HCT116 (cell line): ENCODE data around the gene ZNF501. TPM values are rescaled to one million over a fixed set of nuclear protein-coding genes. Genes with fewer than 3 reads are reported as not detected.

Source experiments
- ATAC-seq: fragments of 200-7000 bp; cut with Tn5 transposase; 2 replicates; pipeline ENCODE4 v1.9.1; 2020; ENCODE audit warnings: mild to moderate bottlenecking, moderate library complexity
- BruUV-seq: library from RNA; stranded (reverse); fragments of 400-500 nt; replicated peaks from 2 replicates; lab custom pipeline; 2021; lab: Mats Ljungman, UMichigan
- CTCF ChIA-PET: fragments of 300-600 bp; sonication (Branson Sonifier 250); formaldehyde crosslinking; loops from one replicate; lab custom pipeline; 2021; ENCODE audit warnings: antibody characterized with exemption; lab: Charles Lee
- POLR2A ChIA-PET: fragments of 300-600, 350-600 bp; sonication (Branson Sonifier 250); formaldehyde crosslinking; loops from one replicate; lab custom pipeline; 2021; ENCODE audit warnings: antibody characterized with exemption; lab: Charles Lee
- RAD21 ChIA-PET, 2 experiments: fragments of 300-600 bp; sonication (Branson Sonifier 250); formaldehyde crosslinking; loops; one replicate each; lab custom pipeline; 2023; ENCODE audit warnings: low total read pairs in 2 of 2; ENCODE audit not compliant: uncharacterized antibody in 2 of 2, unreplicated experiment in 2 of 2, low non-redundant PET in 1 of 2; lab: Charles Lee
- DNase-seq: peaks from one replicate; pipeline ENCODE4 v3.0.0-alpha.2; 2010; ENCODE audit warnings: low read depth, low spot score
- H2AFZ ChIP-seq: fragments of 200-600 bp; shearing (Covaris generic), sonication (generic); 2 replicates; pipeline ENCODE4 v1.6.1; 2017; ENCODE audit warnings: low read depth, mixed run types, mixed read lengths, antibody characterized with exemption, low read length; ENCODE audit not compliant: poor library complexity, severe bottlenecking
- H3K27ac ChIP-seq: 2 replicates; pipeline ENCODE4 v1.5.1; 2012; ENCODE audit warnings: low read depth, low read length
- H3K27me3 ChIP-seq: fragments of 200-600 bp; sonication (generic); 2 replicates; pipeline ENCODE4 v1.6.1; 2016; ENCODE audit warnings: mixed run types, low read length, mixed read lengths; ENCODE audit not compliant: insufficient read depth
- H3K36me3 ChIP-seq, 2 experiments: fragments of 200-500 bp in 1 of 2; fragments of 200-600 bp in 1 of 2; sonication (Bioruptor generic) in 1 of 2; sonication (generic) in 1 of 2; 2 replicates each; pipeline versions ENCODE4 v1.5.1 to v1.6.1; 2014 to 2016; ENCODE audit warnings: low read length in 2 of 2, inconsistent platforms in 1 of 2, mixed read lengths in 1 of 2, mixed run types in 1 of 2; ENCODE audit not compliant: insufficient read depth in 2 of 2, control insufficient read depth in 1 of 2
- H3K4me1 ChIP-seq, 2 experiments: fragments of 200-600 bp in 1 of 2; sonication (generic) in 1 of 2; 2 replicates each; pipeline versions ENCODE4 v1.5.1 to v1.6.1; 2012 to 2017; ENCODE audit warnings: low read length in 2 of 2, inconsistent platforms in 1 of 2, mild to moderate bottlenecking in 1 of 2, mixed read lengths in 1 of 2, mixed run types in 1 of 2, moderate library complexity in 1 of 2; ENCODE audit not compliant: insufficient read depth in 2 of 2, control insufficient read depth in 1 of 2
- H3K4me2 ChIP-seq: fragments of 200-600 bp; sonication (generic); 2 replicates; pipeline ENCODE4 v1.6.1; 2017; ENCODE audit warnings: mixed run types, low read length, mixed read lengths
- H3K4me3 ChIP-seq, 2 experiments: fragments of 200-600 bp in 1 of 2; sonication (generic) in 1 of 2; replicated peaks in 1 of 2; 2 replicates each; pipeline ENCODE4 v1.5.1; 2011 to 2016; ENCODE audit warnings: low read length in 2 of 2, control low read depth in 1 of 2, low read depth in 1 of 2, mild to moderate bottlenecking in 1 of 2, mixed read lengths in 1 of 2, mixed run types in 1 of 2
- H3K79me2 ChIP-seq: fragments of 200-600 bp; sonication (generic); 2 replicates; pipeline ENCODE4 v1.6.1; 2017; ENCODE audit warnings: mild to moderate bottlenecking, mixed run types, low read length, moderate library complexity, mixed read lengths; ENCODE audit not compliant: insufficient read depth
- H3K9ac ChIP-seq: fragments of 200-600 bp; sonication (generic); 2 replicates; pipeline ENCODE4 v1.6.1; 2016; ENCODE audit warnings: low read length, mixed read lengths
- H3K9me2 ChIP-seq: fragments of 200-600 bp; sonication (generic), shearing (Covaris generic); 2 replicates; pipeline ENCODE4 v1.6.1; 2017; ENCODE audit warnings: mixed run types, mild to moderate bottlenecking, moderate library complexity; ENCODE audit not compliant: insufficient read depth
- H3K9me3 ChIP-seq, 2 experiments: fragments of 200-500 bp in 1 of 2; fragments of 200-600 bp in 1 of 2; sonication (Bioruptor generic) in 1 of 2; sonication (generic) in 1 of 2; 2 replicates each; pipeline ENCODE4 v1.6.1; 2014 to 2017; ENCODE audit warnings: low read length in 2 of 2, mixed read lengths in 2 of 2, inconsistent platforms in 1 of 2, low read depth in 1 of 2, mild to moderate bottlenecking in 1 of 2, mixed run types in 1 of 2, moderate library complexity in 1 of 2; ENCODE audit not compliant: control insufficient read depth in 1 of 2, insufficient read depth in 1 of 2
- H4K20me1 ChIP-seq: fragments of 200-600 bp; sonication (generic), shearing (Covaris generic); 2 replicates; pipeline ENCODE4 v1.6.1; 2017; ENCODE audit warnings: mixed run types, mild to moderate bottlenecking, moderate library complexity; ENCODE audit not compliant: insufficient read depth
- EGR1 ChIP-seq: IDR thresholded peaks from 2 replicates; pipeline ENCODE4 v1.6.1; 2012; ENCODE audit warnings: low read depth
- FOSL1 ChIP-seq: IDR thresholded peaks from 2 replicates; pipeline ENCODE4 v1.6.1; 2012; ENCODE audit warnings: low read depth
- REST ChIP-seq: IDR thresholded peaks from 2 replicates; pipeline ENCODE4 v1.6.1; 2012; ENCODE audit warnings: low read depth
- SIN3A ChIP-seq: IDR thresholded peaks from 2 replicates; pipeline ENCODE4 v1.6.1; 2012; ENCODE audit warnings: low read depth
- TCF7L2 ChIP-seq: IDR thresholded peaks from 2 replicates; pipeline ENCODE4 v1.7.0; 2011; ENCODE audit warnings: borderline replicate concordance, inconsistent platforms; ENCODE audit not compliant: insufficient read depth, insufficient read length; ENCODE audit errors: extremely low read depth
- ZFX ChIP-seq: fragments of 450-650 bp; IDR thresholded peaks from 2 replicates; pipeline ENCODE4 v1.6.1; 2017
- ZNF274 ChIP-seq: fragments of 200-500 bp; sonication (Bioruptor generic); IDR thresholded peaks from 2 replicates; pipeline ENCODE4 v1.6.1; 2014; ENCODE audit warnings: mild to moderate bottlenecking, low read depth, low read length, inconsistent platforms
- intact Hi-C: fragments of 100-400 bp; cut with micrococcal nuclease; formaldehyde crosslinking; loops from 2 replicates; pipeline ENCODE4 v1.10.0; 2022
- total RNA-seq: library from RNA; stranded (reverse); gene quantifications from one replicate; pipeline ENCODE4 v1.2.1, GENCODE V29; 2021; ENCODE audit not compliant: unreplicated experiment

The ZNF501 gene
- total RNA-seq, 1 experiment from 2014 or later, result 0.12 TPM

- ATAC-seq, result no peak
- Histone ChIP-seq H3K79me2 (no peaks in the 10 kb centered on the region), H3K36me3 (no peaks in the 10 kb centered on the region), H3K9ac (no peak overlapping the region), H3K27ac (no peak overlapping the region), H3K27me3 (no peaks in the 10 kb centered on the region), H4K20me1 (no peaks in the 10 kb centered on the region), H3K4me3 (no peak overlapping the region), H3K9me2 (no peaks in the 10 kb centered on the region), H3K4me2 (no peak overlapping the region), H2AFZ (no peak overlapping the region), H3K4me1 (no peaks in the 10 kb centered on the region), H3K9me3 (peaks cover 5% of the 10 kb centered on the region in 2 experiments; a peak in 2 of 4 replicates)
- ChIA-PET CTCF (no interaction called here), RAD21 (no interaction called here), POLR2A (no interaction called here)
- no TSS peak for BruUV-seq
- TF ChIP-seq SIN3A (no peak), TCF7L2 (no peak), EGR1 (no peak), FOSL1 (no peak), ZNF274 (no peak), REST (no peak), ZFX (no peak)
- intact Hi-C loops, result no loop called here
- no peak for DNase-seq
Observed at GRCh38 chr3:44685128-44685800, 44.2 kb upstream of the ZNF501 start.
